GM12873 (cell line): ENCODE measurements around the gene GLP2R.

Experiments
- CTCF ChIP-seq: IDR thresholded peaks from 2 replicates; pipeline ENCODE4 v1.5.1; 2012; ENCODE audit warnings: low read depth, mild to moderate bottlenecking, moderate library complexity, low read length, control low read depth; ENCODE audit not compliant: insufficient read depth; ENCODE audit errors: missing control alignments

GLP2R gene

GRCh38 chr17:9941305-9941704, 115.6 kb downstream of the GLP2R start:
- TF ChIP-seq CTCF, result no peak
